Stimulated activated CD8-positive, alpha-beta memory T cell treated with anti-CD3 and anti-CD28 coated beads, Interleukin-7, amount 100 ng/mL, for 1 hour (primary cell): ENCODE data around the gene GALP.
"Not testable (repeated sequence)": the region's sequence is repeated elsewhere in the genome, so short reads cannot be mapped to it uniquely, and the experiment has no call there.

Experiments
- DNase-seq, 2 donors: peaks; one replicate each; pipeline ENCODE4 v3.0.0-alpha.2; 2020; ENCODE audit warnings: low read depth in 2 of 2

The GALP gene

DNA sequence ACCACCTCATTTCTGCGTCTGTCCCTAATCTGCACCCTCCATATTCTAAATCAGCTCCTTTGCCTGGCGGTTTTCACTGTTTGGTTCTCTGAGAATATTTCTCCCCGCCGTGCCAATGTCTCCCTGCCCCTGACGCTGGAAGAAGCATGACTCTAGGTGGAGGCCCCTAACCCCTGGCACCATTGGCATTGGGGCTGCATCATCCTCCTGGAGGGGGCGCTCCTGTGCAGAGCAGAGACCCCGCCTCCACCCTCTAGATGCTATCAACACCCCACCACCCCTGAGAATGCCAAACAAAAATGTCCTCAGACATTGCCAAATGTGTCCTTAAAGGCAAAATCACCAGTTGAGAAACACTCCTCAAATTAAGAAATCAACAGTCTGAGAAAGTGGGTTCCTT, 15.3 kb downstream of the GALP start:
- no peak for DNase-seq

DNA sequence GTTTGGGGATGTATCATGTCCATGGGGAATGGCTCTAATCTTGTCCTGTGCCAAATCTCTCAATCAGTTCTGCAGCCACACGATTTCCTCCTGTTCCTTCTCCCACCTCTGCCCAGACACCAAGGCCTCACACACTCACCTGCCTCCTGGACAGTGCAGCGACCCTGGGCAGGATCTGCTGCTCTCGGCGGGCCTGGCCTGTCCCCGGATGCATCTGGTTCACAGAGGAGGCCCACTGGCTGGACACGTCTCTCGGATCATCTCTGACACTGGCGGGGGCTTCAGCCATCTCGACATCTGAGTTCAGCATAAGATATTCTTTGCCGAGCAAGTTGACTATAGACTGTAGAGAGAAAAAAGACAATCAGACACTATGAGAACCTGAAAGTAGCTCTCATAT, 15.9 kb downstream of the GALP start:
- no peak for DNase-seq

DNA sequence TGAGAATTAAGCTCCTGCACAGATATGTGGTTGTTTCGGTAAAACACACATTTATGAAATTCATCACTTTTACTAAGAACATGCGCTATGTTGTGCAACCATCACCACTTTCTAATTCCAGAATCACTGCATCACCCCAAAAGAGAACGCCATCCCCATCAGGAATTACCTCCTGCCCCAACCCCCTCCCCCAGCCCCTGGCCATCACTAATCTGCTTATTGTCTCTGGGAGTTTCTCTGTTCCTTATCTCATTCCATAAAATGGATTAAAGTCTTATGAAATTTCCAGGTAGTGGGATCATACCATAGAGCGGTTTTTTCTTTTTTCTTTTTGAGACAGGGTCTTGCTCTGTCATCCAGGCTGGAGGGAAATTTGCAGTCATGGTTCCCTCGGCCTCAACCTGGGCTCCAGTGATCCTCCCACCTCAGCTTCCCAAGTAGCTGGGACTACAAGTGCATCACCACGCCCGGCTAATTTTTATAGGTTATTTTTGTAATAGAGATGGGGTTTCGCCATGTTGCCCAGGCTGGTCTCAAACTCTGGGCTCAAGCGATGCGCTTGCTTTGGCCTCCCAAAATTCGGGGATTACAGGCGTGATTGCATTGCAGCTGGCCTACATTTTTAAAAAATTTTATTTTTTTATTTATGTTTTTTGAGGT, 18.3 kb downstream of the GALP start:
- no peak for DNase-seq

DNA sequence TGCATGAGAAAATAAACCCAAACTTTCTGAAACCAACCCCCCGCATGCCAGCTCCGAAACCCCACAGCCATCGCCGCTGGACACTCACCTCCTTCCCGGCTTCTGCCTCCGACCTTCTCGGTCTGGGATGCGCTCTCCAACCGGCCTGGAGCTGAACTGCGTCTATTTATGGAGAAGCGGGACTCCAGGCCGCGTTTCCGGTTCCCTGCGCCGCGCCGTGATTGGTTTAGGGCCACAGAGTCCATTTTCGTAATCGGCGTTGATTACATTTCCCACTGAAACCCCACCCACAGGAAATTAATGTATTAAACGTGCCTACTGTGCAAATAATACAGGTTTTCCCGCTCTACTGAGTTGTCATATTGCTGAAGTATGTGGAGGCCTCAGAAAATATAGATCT, 21.8 kb downstream of the GALP start, which contains the start of gene ZSCAN5B:
ZSCAN5B (minus strand) TSS at position 138 of the 400 bp plus-strand sequence. CDS start 4,731 bp downstream, outside the sequence.
- not testable (repeated sequence) for DNase-seq

DNA sequence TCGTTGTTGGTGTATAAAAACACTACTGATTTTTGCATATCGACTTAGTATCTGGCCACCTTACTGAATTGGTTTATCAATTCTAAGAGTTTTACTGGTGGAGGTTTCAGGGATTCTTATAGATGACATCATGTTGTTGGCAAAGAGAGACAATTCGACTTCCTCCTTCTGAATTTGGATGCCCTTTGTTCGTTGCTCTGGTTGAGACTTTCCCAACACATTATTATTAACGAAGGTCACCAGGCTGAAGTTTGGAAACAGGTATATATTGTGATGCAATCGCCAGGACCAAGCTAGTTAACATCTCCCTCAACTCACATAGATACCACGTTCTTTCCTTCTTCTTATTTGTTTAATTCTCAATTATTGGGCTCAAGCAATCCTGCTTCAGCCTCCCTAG, 23.9 kb downstream of the GALP start:
- DNase-seq = no peak

DNA sequence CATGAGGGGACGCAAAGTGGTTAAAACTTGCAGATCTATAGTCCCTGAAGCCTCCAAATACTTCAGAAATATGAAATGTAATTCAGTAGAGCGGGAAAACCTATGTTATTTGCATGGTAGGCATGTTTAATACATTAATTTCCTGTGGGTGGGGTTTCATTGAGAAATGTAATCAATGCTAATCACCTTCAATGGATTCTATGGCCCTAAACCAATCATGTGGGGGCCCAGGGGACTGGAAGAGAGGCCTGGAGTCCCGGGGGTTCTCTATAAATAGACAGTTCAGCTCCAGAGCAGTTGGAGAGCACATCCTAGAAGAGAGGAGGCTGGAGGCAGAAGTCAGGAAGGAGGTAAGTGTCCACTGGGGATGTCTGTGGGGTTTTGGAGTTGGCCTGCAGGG, 26.2 kb downstream of the GALP start, which contains the start of gene ZSCAN5C:
ZSCAN5C (plus strand) TSS at position 301 of the 400 bp plus-strand sequence. CDS start 3,641 bp downstream, outside the sequence.
- DNase-seq = no peak

DNA sequence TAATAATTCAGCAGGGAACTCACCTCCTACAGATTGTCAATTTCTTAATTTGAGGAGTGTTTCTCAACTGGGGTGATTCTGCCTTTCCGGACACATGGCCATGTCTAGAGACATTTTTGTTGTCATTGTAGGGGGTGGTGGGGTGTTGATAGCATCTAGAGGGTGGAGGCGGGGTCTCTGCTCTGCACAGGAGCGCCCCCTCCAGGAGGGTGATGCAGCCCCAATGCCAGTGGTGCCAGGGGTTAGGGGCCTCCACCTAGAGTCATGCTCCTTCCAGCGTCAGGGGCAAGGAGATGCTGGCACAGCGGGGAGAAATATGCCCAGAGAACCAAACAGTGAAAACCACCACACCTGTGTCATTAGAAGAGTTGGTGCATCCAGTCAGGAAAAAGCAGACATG, 31.8 kb downstream of the GALP start:
- DNase-seq = not testable (repeated sequence)

DNA sequence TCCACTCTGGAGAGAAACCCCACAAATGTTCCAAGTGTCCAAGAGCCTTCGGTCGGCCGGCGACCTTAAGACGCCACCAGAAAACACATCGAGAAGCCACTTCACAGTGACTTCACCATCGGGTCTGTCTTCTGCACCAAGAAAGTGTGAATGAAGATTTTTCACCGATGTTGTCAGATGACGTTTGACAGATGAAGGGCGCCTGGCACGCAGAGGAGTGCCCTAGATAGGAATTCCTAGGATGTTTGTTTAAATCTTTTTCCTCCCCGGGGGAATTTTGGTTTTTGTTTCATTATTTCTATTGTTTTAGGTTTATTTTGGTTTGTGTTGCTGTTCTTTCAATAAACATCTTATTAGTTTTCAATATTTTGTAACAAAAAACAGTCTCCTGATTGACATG, 33.3 kb downstream of the GALP start:
- no peak for DNase-seq

DNA sequence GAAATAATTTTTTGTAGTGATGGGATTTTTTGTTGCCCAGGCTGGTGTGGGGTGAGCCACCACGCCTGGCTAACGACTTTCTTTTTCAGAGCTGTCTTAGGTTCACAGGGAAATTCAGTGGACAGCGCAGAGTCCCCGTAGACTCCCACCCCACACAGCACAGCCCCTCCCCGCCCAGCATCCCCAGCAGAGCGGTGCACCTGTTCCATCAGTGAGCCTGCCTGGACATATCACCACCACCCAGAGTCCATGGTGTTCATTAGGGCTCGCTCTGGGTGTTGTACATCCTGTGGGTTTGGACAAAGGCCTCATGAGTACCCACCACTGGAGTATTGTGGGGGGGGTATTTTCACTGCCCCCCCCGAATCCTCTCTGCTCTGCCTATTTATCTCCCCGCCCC, 34.2 kb downstream of the GALP start:
- DNase-seq = not testable (repeated sequence)

DNA sequence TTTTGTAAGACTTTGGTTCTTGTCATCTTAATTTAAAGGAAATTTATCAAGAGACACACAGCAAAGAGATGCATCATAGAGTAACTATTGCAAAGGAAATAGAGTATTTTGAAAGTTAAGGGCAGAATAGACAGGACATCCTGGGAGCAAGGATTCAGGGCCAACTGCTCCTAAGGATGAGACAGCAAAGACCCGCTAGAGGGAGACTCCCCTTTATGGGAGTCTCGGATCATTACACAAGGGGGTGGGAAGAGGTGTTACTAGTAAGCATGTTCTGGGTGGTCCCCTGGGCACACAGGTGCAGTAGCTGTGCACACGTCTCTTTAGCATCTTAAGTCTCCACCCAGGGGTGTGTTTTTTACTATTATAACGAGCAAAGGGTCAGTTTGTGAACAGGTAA, 35.9 kb downstream of the GALP start:
- DNase-seq = no peak

DNA sequence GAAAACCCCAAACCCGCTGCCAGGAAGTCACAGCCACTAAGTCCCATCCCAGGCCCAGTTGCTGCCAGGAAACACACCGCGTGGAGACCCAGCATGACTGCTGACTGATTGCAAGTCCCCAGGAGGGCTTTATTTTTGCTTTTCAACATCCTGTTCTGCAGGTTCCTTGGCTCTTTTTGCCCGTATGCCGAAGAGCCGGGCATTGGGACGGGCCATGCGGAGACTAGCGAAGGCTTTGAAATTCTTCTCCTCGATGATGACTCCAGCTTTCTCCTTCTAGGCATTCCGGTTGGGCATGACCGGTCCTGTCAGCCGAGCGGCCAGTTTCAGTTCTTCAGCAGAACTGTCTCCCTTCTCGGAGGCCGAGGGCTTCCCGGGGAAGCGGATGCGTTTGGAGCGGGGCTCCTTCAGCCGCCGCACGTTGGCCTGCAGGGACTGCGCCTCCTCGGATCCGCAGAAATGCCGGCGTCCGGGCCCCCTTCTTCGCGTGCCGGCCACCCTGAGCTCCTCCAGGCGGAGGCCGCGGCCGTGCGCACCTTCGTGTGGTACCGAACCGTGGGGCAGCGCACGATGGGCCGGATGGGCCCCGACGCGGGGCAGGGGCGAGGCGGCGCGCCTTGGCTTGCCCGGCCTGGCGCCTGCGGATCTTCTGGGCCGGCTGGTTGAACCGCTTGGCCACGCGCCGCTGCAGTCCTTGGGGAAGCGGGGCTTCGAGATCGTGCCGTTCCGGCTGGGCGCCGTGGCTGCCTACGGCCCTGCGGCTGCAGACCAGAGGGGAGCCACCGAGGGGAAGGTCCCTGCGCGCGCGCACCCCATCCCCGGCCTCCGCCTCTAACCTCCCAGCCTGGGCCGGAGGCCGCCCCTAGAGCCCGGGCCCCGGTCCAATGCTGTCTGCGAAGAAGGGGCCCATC, 41.5 kb downstream of the GALP start:
- DNase-seq = no peak

DNA sequence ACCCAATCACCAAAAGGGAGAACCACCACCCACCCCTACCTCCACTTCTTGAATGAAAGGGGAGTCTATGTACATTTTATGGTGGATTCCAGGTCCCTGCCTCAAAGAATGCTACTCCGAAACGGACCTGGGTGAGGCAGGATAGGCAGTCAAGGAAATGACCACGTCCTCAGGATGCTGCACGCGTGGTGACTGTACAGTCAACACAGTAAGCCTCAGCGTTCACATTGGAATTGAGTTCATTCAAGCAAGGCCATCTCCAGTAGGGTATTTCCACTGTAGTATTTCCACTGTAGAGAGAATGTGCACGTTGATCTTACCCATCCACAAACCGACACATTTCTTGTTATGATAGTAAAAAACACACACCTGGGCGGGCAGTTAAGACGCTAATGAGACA, 43.2 kb downstream of the GALP start:
- DNase-seq = no peak

DNA sequence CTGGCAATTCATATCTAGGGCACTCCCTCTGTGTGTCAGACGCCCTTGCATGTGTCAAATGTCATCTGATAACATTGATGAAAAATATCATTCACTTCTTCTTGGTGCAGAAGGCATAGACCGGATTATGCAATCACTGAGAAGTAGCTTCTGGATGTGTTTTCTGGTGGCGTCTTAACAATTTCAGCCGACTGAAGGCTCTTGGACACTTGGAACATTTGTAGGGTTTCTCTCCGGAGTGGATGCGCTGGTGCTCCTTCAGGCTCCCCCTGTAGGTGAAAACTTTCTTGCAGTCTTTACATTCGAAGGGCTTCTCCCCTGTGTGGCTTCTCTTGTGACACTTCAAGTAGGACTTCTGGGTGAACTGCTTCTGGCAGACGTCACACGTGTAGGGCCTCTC, 45.6 kb downstream of the GALP start:
- not testable (repeated sequence) for DNase-seq

DNA sequence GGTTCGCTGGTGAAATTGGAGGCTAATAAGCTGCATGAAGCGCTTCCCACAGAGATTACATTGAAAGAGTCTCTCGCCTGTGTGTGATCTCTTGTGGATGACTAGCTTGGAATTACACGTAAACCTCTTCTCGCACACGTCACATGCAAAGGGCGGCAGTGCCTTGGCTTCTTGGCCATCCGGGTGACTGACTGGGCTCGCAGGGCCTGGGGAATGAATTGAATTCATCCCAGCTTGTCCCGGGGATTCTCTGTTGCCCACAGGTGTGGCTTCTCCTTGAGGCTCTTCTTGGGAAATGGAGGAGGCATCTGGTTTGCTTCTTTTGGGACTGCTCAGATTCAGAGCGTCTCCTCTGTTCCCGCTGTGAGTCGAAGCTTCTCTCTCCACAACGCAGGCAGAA, 46.0 kb downstream of the GALP start:
- DNase-seq = no peak

DNA sequence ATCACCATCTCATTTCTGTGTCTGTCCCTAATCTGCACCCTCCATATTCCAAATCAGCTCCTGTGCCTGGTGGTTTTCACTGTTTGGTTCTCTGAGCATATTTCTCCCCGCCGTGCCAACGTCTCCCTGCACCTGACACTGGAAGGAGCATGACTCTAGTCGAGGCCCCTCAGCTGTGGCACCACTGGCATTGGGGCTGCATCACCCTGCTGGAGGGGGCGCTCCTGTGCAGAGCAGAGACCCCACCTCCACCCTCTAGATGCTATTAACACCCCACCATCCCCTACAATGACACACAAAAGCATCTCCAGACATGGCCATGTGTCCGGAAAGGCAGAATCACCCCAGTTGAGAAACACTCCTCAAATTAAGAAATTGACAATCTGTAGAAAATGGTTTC, 47.1 kb downstream of the GALP start:
- DNase-seq = no peak

DNA sequence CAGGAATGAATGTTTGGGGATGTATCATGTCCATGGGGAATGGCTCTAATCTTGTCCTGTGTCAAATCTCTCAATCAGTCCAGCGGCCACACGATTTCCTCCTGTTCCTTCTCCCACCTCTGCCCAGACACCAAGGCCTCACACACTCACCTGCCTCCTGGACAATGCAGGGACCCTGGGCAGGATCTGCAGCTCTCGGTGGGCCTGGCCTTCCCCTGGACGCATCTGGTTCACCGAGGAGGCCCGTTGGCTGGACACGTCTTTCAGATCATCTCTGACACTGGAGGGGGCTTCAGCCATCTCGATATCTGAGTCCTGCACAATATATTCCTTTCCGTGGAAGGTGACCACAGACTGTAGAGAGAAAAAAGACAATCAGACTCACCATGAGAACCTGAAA, 47.7 kb downstream of the GALP start:
- DNase-seq = no peak
